Astrocyte of the cerebellum (primary cell): ENCODE results near the gene TRHDE.

ENCODE experiments used
- DNase-seq: peaks from one replicate; pipeline ENCODE4 v3.0.0-alpha.2; 2011; ENCODE audit warnings: low read depth
- H3K4me3 ChIP-seq: 2 replicates; pipeline ENCODE4 v1.5.1; 2011; ENCODE audit warnings: mild to moderate bottlenecking, low read depth, low read length, moderate library complexity
- in situ Hi-C: cut with HindIII; loops from 2 replicates; pipeline ENCODE4 v1.10.0; 2017; ENCODE audit warnings: low sequenced_read_pairs
- TF ChIP-seq, protein P1 (sequence below): IDR thresholded peaks from 2 replicates; pipeline ENCODE4 v1.5.1; 2012; ENCODE audit warnings: low read length, low read depth, moderate library complexity, mild to moderate bottlenecking; ENCODE audit errors: missing control alignments

The TRHDE gene

DNA sequence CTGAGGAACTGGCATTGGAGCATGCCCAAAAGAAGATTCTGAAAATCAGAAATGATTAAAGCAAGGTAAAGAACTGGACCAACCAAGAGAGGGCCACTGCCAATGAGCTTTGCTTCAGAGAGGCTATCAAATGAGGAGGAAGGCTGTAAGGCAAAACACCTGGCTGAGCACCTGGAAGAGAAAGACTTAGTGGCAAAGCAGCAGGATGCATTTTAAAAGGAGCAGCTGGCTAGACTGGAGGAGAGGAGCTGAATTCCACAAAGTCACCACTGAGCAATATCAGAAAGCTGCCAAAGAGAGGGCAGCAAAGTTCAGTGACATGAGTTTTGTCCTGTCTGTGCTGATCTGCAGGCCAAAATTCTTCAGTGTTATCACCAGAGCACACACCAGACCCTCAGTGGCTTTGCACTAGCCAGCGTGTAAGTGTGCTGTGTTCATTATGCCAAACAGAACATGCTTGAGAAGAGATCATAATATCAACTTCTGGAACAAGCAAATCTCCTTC lies 338.7 kb downstream of the TRHDE start:
- no peak overlapping the region for H3K4me3 ChIP-seq
- no peak for DNase-seq
- TF ChIP-seq, protein P1, sequence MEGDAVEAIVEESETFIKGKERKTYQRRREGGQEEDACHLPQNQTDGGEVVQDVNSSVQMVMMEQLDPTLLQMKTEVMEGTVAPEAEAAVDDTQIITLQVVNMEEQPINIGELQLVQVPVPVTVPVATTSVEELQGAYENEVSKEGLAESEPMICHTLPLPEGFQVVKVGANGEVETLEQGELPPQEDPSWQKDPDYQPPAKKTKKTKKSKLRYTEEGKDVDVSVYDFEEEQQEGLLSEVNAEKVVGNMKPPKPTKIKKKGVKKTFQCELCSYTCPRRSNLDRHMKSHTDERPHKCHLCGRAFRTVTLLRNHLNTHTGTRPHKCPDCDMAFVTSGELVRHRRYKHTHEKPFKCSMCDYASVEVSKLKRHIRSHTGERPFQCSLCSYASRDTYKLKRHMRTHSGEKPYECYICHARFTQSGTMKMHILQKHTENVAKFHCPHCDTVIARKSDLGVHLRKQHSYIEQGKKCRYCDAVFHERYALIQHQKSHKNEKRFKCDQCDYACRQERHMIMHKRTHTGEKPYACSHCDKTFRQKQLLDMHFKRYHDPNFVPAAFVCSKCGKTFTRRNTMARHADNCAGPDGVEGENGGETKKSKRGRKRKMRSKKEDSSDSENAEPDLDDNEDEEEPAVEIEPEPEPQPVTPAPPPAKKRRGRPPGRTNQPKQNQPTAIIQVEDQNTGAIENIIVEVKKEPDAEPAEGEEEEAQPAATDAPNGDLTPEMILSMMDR: no peak
- in situ Hi-C loops: no loop called here

DNA sequence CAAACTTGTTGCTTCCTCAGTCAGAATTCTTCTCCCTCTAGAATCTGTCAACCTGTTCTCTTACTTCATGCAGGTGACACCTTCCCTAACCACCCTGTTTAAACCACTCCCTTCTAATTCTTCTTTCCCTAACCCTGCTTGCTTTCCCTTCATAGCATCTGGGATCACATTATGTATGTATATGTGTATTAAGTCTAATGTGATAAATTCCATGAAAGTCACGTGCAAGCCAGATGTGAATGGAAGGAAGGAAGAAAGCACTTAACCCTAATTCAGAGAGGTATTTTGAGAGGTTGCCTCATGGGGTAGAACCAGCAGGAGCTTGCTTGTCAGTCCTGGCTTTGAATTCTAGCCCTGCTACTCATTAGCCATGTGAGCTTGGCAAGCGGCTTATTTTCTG lies 340.0 kb downstream of the TRHDE start:
- DNase-seq: no peak
- TF ChIP-seq, protein P1: no peak
- in situ Hi-C loops: no loop called here

DNA sequence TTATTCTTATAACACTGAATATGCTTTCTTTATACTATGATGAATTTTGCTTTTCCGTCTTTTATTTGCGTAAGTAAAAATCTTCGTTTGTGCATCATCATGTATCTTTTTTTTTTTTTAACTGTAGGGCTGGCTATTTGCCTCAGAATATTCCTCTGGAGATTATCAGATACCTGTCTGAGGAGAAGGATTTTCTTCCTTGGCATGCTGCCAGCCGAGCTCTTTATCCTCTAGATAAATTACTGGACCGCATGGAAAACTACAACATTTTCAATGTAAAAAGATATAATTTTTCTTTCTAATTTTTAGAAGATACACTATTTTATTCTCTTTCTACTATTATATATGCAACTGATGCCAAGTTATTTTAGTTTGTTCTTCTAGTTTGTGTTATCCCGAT lies 346.6 kb downstream of the TRHDE start:
- no peak overlapping the region for H3K4me3 ChIP-seq
- in situ Hi-C loops: no loop called here
- no peak for DNase-seq
- TF ChIP-seq, protein P1: no peak

More for the DNA sequence above, 340.0 kb downstream of the TRHDE start:
- H3K4me3 ChIP-seq: no peak overlapping the region

DNA sequence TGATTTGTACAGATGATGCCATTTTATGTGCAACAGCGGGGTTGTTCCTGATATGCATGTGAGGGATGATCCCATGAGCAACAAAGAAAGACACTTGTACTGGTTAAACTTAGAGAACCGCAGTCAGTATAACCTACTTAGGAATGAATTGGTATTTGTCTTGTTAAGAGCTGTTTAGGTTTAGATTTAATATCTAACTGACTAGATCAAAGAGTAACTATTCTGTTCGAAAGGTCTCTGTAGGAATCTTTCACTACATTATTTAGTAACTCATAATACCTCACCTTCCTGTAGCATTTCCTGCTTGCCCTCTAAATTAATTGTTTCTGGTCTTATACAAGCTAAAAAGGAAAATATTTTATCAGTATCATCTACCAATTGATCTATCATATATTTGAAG lies 350.4 kb downstream of the TRHDE start:
- H3K4me3 ChIP-seq: no peak overlapping the region
- TF ChIP-seq, protein P1: no peak
- in situ Hi-C loops: no loop called here
- DNase-seq: no peak

DNA sequence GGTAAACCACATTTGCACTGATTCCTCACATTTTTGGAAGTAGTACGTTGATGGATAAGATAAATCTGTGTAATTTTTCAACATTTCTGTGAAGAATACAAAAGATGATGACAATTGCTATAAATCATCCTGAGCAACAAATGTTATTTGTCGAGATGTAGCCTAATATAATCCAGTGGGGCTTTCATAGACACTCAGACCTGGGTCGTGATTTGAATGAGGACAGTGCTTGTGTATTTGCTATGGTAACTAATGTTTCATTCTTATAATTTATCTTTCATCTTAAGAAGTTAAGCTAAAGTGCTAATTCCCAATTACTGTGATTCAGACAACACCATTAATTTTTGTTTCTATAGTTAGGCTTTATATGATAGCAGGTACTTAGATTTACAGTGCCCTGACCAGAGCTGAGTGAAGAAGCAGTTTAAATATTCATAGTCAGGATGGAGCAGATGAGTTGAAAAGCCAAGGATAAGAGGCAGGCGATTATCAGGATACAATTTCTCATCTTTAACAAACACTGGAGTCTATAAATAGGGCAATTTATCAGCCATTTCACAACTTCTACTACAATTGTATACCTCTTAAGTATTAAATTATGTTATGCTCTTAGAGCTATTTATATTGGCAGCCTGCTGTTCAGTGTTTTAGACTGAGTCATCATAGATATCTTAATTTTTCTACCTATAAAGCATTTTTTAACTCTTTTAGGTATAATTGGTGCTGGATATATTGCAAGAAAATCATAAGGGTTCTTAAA lies 359.9 kb downstream of the TRHDE start:
- TF ChIP-seq, protein P1: no peak
- in situ Hi-C loops: no loop called here
- no peak for DNase-seq
- H3K4me3 ChIP-seq: no peak overlapping the region

DNA sequence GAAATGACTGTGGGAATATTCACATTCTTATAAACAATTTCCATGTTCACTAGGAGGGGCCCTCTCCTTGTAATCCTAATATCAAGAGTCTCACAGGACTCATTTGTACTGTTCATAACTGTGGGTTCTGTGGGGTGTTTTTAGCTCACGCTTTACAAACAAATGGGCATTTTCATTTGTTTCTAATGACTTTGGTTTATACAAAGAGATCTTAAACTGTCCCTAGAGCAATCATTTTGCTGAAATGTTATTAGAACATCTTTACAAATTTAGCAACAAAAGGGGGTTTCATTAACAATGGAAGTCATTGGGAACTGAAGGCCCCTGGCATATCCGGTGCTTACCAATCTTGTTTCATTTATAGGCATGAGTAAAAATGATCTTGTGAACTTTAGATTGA lies 370.5 kb downstream of the TRHDE start:
- in situ Hi-C loops: no loop called here
- no peak overlapping the region for H3K4me3 ChIP-seq
- TF ChIP-seq, protein P1: no peak
- no peak for DNase-seq
